Kidney epithelial cell (primary cell): ENCODE measurements around the gene TFCP2L1. TPM values are rescaled to one million over a fixed set of nuclear protein-coding genes. Genes with fewer than 3 reads are reported as not detected.
"Not testable (repeated sequence)": the region's sequence is repeated elsewhere in the genome, so short reads cannot be mapped to it uniquely, and the experiment has no call there.

Source experiments
- DNase-seq: peaks from one replicate; pipeline ENCODE4 v3.0.0-alpha.2; 2010; ENCODE audit warnings: low read depth
- H3K27me3 ChIP-seq: 2 replicates; pipeline ENCODE4 v1.6.0; 2011; ENCODE audit warnings: low read length; ENCODE audit not compliant: control insufficient read depth, insufficient read depth
- H3K36me3 ChIP-seq: 2 replicates; pipeline ENCODE4 v1.5.1; 2011; ENCODE audit warnings: low read length; ENCODE audit not compliant: control insufficient read depth, insufficient read depth
- H3K4me3 ChIP-seq: 2 replicates; pipeline ENCODE4 v1.5.1; 2011; ENCODE audit warnings: low read depth, mild to moderate bottlenecking, control low read depth, low read length
- total RNA-seq: library from RNA; depleted of rRNA; stranded (reverse); fragments of >200 nt; gene quantifications from 2 replicates; pipeline ENCODE4 v1.2.3, GENCODE V29; 2015
- TF ChIP-seq, protein P1 (sequence below): IDR thresholded peaks from 2 replicates; pipeline ENCODE4 v1.5.1; 2011; ENCODE audit warnings: mild to moderate bottlenecking, moderate library complexity, low read length, control low read depth, inconsistent platforms; ENCODE audit not compliant: insufficient read depth, poor library complexity, severe bottlenecking

Gene TFCP2L1
- total RNA-seq, 1 donor from 2014 or later: 4.5 TPM

DNA sequence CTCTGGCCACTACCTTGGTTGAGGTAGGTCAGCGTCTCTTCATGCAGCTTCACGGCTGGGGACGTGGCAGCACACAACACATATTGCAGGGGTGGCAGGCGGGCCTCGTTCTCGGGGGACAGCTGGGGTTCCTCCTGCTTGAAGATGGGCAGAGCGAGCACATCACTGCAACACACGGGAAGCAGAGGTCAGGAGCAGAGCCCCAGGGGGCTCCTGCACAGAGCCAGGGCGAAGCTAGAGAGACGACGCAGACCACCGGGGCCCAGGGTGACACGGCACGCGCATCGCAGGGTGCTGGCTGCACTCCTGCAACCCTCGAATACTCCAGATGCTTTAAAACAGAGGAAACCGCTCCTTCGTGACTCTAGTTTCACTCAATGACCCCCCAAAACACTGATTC is 3.9 kb downstream of the TFCP2L1 start:
- Histone ChIP-seq H3K36me3 (no peaks in the 10 kb centered on the region), H3K27me3 (peaks cover 7% of the 10 kb centered on the region), H3K4me3 (no peak overlapping the region)
- TF ChIP-seq, protein P1, sequence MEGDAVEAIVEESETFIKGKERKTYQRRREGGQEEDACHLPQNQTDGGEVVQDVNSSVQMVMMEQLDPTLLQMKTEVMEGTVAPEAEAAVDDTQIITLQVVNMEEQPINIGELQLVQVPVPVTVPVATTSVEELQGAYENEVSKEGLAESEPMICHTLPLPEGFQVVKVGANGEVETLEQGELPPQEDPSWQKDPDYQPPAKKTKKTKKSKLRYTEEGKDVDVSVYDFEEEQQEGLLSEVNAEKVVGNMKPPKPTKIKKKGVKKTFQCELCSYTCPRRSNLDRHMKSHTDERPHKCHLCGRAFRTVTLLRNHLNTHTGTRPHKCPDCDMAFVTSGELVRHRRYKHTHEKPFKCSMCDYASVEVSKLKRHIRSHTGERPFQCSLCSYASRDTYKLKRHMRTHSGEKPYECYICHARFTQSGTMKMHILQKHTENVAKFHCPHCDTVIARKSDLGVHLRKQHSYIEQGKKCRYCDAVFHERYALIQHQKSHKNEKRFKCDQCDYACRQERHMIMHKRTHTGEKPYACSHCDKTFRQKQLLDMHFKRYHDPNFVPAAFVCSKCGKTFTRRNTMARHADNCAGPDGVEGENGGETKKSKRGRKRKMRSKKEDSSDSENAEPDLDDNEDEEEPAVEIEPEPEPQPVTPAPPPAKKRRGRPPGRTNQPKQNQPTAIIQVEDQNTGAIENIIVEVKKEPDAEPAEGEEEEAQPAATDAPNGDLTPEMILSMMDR: no peak
- no peak for DNase-seq

DNA sequence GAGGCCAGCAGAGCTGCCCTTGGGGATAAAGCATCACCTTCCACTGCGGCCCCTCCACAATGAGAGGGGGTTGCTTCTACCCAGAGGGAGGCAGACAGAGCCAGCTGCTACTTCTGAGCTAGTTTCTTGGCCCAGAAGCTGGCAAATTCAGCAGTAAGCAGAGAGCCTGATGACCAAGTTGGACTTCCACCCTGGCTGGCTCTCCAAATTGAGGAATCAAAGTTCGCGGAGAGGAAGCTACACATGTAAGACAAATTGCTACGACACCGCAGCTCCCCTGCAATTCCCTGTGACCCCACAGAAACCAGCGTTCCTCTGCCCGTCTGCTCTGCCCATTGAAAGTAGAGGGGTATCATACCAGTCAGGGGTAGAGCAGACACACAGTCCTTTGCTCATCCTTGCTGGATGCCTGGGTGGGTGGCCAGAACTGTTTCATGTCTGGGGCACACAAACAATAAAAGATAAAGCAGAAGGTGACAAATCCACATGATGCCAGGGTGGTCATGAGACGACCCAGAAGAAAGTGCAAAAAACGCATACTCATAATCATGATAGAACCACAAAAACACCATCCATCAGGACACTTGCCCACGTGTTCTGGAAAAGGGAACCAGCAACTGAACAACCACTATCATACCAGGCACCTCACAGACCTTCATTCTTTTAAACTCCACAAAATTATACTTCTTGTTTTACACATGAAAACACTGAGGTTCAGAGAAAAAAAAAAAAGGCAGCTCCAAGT is 5.4 kb downstream of the TFCP2L1 start:
- DNase-seq: no peak
- peaks cover 6% of the 10 kb centered on the region for H3K27me3 ChIP-seq
- no peak overlapping the region for H3K4me3 ChIP-seq
- TF ChIP-seq, protein P1: no peak
- H3K36me3 ChIP-seq: no peaks in the 10 kb centered on the region

DNA sequence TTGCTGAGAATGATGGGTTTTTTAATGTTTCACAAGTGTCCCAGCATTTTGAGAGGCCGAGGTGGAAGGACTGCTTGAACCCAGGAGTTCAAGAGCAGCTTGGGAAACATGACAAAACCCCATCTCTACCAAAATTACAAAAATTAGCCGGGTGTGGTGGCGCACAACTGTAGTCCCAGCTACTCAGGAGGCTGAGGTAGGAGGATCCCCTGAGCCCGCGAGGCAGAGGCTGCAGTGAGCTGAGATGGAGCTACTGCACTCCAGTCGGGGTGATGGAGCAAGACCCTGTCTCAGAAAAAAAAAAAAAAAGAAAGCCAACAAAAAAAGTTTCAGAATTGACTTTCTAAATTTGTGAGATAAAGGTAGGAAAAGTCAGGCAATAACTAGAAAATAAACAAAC is 8.7 kb downstream of the TFCP2L1 start:
- H3K27me3 ChIP-seq: peaks cover 2% of the 10 kb centered on the region
- TF ChIP-seq, protein P1: no peak
- H3K4me3 ChIP-seq: no peak overlapping the region
- DNase-seq: no peak
- H3K36me3 ChIP-seq: no peaks in the 10 kb centered on the region

DNA sequence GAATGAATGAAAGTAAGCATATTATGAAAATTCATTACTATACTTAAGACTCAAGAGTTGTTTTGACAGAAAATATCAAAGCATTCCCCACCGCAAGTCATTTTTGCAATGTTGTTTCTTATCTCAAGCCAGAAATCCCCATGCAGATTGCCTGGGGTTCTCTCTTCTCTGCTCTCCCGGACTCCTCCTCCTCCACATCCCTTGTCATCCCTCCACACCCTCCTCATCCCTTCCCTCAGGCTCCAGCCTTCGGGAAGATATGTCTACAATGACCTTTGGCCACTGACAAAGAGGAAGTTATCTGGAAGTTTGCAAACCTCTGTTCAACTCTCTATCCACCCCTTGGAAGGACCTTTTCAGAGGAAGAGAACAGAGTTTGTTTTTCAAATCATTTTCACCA is 11.9 kb downstream of the TFCP2L1 start:
- no peak for DNase-seq
- Histone ChIP-seq H3K4me3 (no peak overlapping the region), H3K36me3 (no peaks in the 10 kb centered on the region), H3K27me3 (peaks cover 2% of the 10 kb centered on the region)
- TF ChIP-seq, protein P1: no peak

DNA sequence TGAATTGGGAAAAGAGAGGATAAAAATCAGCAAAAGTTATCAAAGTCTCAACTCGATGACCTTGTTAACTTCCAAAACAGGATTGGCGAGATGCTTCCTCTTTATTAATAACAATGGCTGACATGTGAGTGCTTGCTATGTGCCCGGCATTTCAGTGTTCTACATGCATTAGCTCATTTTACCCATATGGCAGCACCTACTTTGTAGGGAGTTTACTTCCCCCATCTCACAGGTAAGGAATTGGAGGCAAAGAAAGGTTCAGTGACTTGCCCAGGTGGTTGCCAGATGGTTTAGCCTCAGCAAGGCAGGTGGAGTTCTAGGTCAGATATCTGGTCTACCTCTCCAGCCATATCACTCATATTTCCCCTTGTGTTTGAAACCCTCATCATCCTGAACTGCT is 12.4 kb downstream of the TFCP2L1 start:
- H3K27me3 ChIP-seq: peaks cover 2% of the 10 kb centered on the region
- no peak for DNase-seq
- no peak overlapping the region for H3K4me3 ChIP-seq
- TF ChIP-seq, protein P1: no peak
- no peaks in the 10 kb centered on the region for H3K36me3 ChIP-seq

DNA sequence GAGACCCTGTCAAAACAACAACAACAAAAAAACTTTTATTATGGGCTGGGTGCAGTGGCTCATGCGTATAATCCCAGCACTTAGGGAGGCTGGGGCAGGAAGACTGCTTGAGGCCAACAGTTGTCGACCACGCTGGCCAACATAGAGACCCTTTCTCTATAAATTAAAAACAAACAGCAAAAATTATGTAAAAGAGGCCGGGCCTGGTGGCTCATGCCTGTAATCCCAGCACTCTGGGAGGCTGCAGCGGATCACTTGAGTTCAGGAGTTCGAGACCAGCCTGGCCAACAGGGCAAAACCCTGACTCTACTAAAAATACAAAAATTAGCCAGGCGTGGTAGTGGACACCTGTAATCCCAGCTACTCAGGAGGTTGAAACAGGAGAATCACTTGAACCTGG is 15.6 kb downstream of the TFCP2L1 start:
- not testable (repeated sequence) for DNase-seq, H3K36me3 ChIP-seq, H3K4me3 ChIP-seq, H3K27me3 ChIP-seq
